Activated CD4-positive, alpha-beta memory T cell treated with anti-CD3 and anti-CD28 coated beads for 36 hours (primary cell): ENCODE measurements around the gene NCOA1. TPM values are rescaled to one million over a fixed set of nuclear protein-coding genes. Genes with fewer than 3 reads are reported as not detected.
"Not testable (repeated sequence)": the region's sequence is repeated elsewhere in the genome, so short reads cannot be mapped to it uniquely, and the experiment has no call there.

Experiments
- CTCF ChIA-PET: fragments of 350-600 bp; sonication (Branson Sonifier 250); formaldehyde crosslinking; loops from one replicate; lab custom pipeline; 2021; ENCODE audit warnings: antibody characterized with exemption, inconsistent platforms; lab: Charles Lee
- POLR2A ChIA-PET: fragments of 350-600 bp; sonication (Branson Sonifier 250); formaldehyde crosslinking; loops from one replicate; lab custom pipeline; 2021; ENCODE audit warnings: antibody characterized with exemption; lab: Charles Lee
- DNase-seq: peaks from one replicate; pipeline ENCODE4 v3.0.0-alpha.2; 2020
- H3K27ac Mint-ChIP-seq: one replicate; pipeline ENCODE4 v1.8.0; 2021; ENCODE audit warnings: mixed read lengths
- H3K27me3 Mint-ChIP-seq: one replicate; pipeline ENCODE4 v1.8.0; 2021; ENCODE audit warnings: mixed read lengths
- H3K36me3 Mint-ChIP-seq: one replicate; pipeline ENCODE4 v1.8.0; 2021; ENCODE audit warnings: mixed read lengths
- H3K4me1 Mint-ChIP-seq: one replicate; pipeline ENCODE4 v1.8.0; 2021; ENCODE audit warnings: low read depth, mixed read lengths
- H3K4me3 Mint-ChIP-seq: one replicate; pipeline ENCODE4 v1.8.0; 2021; ENCODE audit warnings: mild to moderate bottlenecking, mixed read lengths
- H3K9me3 Mint-ChIP-seq: one replicate; pipeline ENCODE4 v1.8.0; 2021; ENCODE audit warnings: mixed read lengths
- intact Hi-C: fragments of 100-400 bp; cut with micrococcal nuclease; formaldehyde crosslinking; loops from one replicate; pipeline ENCODE4 v1.15.1; 2023
- total RNA-seq, 2 experiments: library from RNA; stranded (reverse); gene quantifications; one replicate each; pipeline ENCODE4 v1.2.3, GENCODE V29; 2021

NCOA1 gene
- total RNA-seq, 2 experiments from 2014 or later: 21.3 to 24.0 TPM

DNA sequence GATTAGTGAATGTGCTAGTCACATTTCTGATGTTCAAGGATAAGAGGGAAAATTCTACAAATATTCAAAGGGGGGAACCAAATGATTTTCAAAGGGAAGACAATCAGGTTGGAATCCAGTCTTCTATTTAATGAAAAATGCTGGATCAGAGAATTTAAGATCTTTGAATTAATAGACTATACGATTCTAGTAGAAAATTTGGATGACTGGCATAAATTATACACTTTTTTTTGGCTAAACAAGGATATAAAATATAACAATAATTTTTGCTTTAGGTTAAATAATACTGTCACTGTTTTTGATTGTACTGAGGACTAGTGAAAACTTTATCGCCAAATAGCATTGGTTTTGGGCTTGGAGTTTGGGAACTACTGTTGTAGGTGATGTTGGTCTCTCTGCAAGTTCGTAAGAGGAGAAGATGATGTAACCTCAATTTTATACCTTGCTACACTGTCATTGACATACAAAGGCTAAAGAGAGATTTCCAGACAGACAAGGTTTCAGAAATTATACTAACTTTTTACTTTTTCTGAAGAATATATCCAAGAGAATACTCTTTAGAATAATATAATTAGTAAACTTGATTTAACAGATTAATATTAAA, 51.3 kb downstream of the NCOA1 start:
- DNase-seq: no peak
- H3K9me3 Mint-ChIP-seq: peaks cover 27% of the 10 kb centered on the region
- POLR2A ChIA-PET: no interaction called here
- intact Hi-C loops: no loop called here
- no peak overlapping the region for H3K27ac Mint-ChIP-seq
- no peak overlapping the region for H3K4me3 Mint-ChIP-seq
- H3K36me3 Mint-ChIP-seq: peaks cover 16% of the 10 kb centered on the region
- CTCF ChIA-PET: no interaction called here
- peaks cover 28% of the 10 kb centered on the region for H3K4me1 Mint-ChIP-seq
- H3K27me3 Mint-ChIP-seq: no peaks in the 10 kb centered on the region

DNA sequence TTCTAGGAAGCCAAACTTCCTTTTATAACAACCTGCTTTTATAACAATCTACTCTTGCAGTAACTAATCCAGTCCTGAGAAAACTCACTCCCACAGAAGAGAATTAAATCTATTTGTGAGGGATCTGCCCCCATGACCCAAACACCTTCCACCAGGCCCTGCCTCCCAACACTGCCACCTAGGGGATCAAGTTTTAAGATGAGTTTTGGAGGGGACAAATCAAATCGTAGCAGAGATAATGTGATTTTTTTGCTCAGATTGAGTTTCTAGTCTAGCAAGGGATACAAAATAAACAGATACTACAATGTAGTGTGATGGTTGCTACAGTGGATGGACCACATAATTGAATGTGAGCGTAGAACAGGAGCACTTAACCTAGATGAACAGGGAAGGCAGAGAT, 52.2 kb downstream of the NCOA1 start:
- peaks cover 28% of the 10 kb centered on the region for H3K9me3 Mint-ChIP-seq
- intact Hi-C loops: loop anchor here (1.0 kb wide), 1 partner anchor 122 kb away; no protein-coding TSS in a partner anchor
- no peaks in the 10 kb centered on the region for H3K27me3 Mint-ChIP-seq
- H3K4me3 Mint-ChIP-seq: no peak overlapping the region
- no peak overlapping the region for H3K27ac Mint-ChIP-seq
- ChIA-PET POLR2A (no interaction called here), CTCF (no interaction called here)
- DNase-seq: no peak
- peaks cover 27% of the 10 kb centered on the region for H3K4me1 Mint-ChIP-seq
- peaks cover 17% of the 10 kb centered on the region for H3K36me3 Mint-ChIP-seq

DNA sequence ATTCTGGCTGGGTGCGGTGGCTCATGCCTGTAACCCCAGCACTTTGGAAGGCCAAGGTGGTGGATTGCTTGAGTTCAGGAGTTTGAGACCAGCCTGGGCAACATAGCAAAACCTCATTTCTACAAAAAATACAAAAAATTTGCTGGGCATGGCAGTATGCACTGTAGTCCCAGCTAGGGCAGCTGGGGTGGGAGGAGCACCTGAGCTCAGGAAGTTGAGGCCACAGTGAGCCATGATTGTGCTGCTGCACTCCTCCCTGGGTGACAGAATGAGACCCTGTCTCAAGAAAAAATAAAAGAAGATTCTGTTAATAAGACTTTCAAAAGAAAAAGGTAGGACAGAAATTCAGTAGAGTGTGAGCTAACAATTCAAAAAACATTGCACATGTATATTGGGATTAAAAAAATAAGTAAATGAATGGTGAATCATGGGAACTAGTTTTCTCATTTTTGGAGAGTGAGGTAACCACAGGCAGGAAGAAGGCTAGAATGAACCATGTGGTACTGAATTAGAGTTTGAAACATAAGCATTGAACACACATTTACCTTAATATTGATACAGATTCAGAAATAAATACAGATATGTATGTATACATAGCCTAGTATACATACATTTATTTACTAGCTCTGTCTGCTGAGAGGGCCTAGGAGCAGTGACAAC, 53.5 kb downstream of the NCOA1 start:
- Mint-ChIP-seq H3K27ac (no peak overlapping the region), H3K36me3 (peaks cover 28% of the 10 kb centered on the region), H3K4me1 (peaks cover 25% of the 10 kb centered on the region), H3K27me3 (no peaks in the 10 kb centered on the region), H3K4me3 (no peak overlapping the region), H3K9me3 (peaks cover 38% of the 10 kb centered on the region)
- POLR2A ChIA-PET: no interaction called here
- DNase-seq: no peak
- CTCF ChIA-PET: interaction anchor here (1.0 kb wide), 1 partner anchor 36 kb away, joined by 3 read pairs; no protein-coding TSS in a partner anchor
- intact Hi-C loops: loop anchor here (2.0 kb wide), 1 partner anchor 22 kb away; no protein-coding TSS in a partner anchor

DNA sequence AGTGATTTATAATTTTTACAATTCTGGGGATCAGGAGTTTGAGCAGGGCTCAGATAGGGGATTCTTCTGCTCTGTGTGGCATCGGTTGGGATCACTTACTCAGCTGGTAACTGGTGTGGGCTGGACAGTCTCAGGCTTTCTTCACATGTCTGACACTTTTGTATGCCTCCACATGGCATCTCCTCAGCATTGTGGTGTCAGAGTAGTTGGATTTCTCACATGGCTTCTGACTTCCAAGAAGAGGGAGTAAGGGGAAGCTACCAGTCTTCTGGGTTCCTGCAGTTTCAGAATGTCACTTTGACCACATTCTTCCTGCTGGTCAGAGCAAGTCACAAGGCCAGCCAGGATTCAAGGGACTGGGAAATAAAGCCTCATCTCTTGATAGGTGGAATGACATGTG, 55.6 kb downstream of the NCOA1 start:
- peaks cover 33% of the 10 kb centered on the region for H3K4me1 Mint-ChIP-seq
- H3K9me3 Mint-ChIP-seq: peaks cover 40% of the 10 kb centered on the region
- H3K4me3 Mint-ChIP-seq: no peak overlapping the region
- POLR2A ChIA-PET: no interaction called here
- CTCF ChIA-PET: no interaction called here
- DNase-seq: no peak
- intact Hi-C loops: no loop called here
- no peaks in the 10 kb centered on the region for H3K27me3 Mint-ChIP-seq
- peaks cover 27% of the 10 kb centered on the region for H3K36me3 Mint-ChIP-seq
- no peak overlapping the region for H3K27ac Mint-ChIP-seq

DNA sequence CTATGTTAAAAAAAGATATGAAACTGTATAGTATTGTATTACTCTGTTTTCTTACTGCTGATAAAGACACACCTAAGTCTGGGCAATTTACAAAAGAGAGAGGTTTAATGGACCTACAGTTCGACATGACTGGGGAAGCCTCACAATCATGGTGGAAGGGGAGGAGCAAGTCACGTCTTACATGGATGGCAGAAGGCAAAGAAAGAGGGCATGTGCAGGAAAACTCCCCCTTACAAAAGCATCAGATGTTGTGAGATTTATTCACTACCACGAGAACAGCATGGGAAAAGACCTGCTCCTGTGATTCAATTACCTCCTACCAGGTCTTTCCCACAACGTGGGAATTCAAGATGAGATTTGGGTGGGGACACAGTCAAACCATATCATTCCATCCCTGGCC, 57.0 kb downstream of the NCOA1 start:
- Mint-ChIP-seq H3K9me3 (peaks cover 32% of the 10 kb centered on the region), H3K36me3 (peaks cover 25% of the 10 kb centered on the region), H3K4me1 (peaks cover 35% of the 10 kb centered on the region), H3K27me3 (no peaks in the 10 kb centered on the region), H3K27ac (no peak overlapping the region), H3K4me3 (no peak overlapping the region)
- POLR2A ChIA-PET: no interaction called here
- CTCF ChIA-PET: interaction anchor here (0.7 kb wide), 1 partner anchor 127 kb away, joined by 5 read pairs; no protein-coding TSS in a partner anchor
- no peak for DNase-seq
- intact Hi-C loops: no loop called here

DNA sequence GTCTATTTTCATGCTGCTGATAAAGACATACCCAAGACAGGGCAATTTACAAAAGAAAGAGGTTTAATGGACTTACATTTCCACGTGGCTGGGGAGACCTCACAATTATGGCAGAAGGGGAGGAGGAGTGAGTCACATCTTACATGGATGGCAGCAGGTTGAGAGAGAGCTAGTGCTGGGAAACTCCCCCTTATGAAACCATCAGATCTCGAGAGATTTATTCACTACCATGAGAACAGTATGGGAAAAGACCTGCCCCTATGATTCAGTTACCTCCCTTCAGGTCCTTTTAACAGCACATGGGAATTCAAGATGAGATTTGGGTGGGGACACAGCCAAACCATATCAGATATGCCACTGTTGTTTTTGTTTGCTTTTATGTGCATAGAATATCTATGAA, 59.2 kb downstream of the NCOA1 start:
- H3K4me1 Mint-ChIP-seq: peaks cover 17% of the 10 kb centered on the region
- H3K4me3 Mint-ChIP-seq, CTCF ChIA-PET, DNase-seq, H3K27ac Mint-ChIP-seq, intact Hi-C loops, POLR2A ChIA-PET, H3K27me3 Mint-ChIP-seq: not testable (repeated sequence)
- H3K36me3 Mint-ChIP-seq: peaks cover 30% of the 10 kb centered on the region
- peaks cover 28% of the 10 kb centered on the region for H3K9me3 Mint-ChIP-seq

DNA sequence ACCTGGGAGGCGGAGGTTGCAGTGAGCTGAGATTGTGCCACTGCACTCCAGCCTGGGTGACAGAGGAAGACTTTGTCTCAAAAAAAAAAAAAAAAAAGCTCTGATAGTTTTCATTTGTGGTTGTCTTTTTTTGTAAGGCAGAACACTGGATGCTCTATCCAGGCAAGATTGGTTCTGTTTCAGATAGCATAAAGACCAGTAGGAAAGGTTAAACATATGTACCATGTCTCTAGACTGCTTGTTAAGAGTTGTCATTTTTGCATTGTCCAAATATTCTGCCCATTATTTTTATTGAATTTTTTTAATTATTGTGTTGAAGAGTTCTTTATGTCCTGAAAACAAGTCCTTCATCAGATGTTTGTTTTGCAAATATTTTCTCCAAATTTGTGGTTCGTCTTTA, 60.0 kb downstream of the NCOA1 start:
- Mint-ChIP-seq H3K9me3 (peaks cover 31% of the 10 kb centered on the region), H3K4me3 (no peak overlapping the region), H3K36me3 (peaks cover 36% of the 10 kb centered on the region), H3K27ac (no peak overlapping the region), H3K27me3 (no peaks in the 10 kb centered on the region), H3K4me1 (peaks cover 17% of the 10 kb centered on the region)
- POLR2A ChIA-PET: no interaction called here
- no peak for DNase-seq
- intact Hi-C loops: no loop called here
- CTCF ChIA-PET: no interaction called here

DNA sequence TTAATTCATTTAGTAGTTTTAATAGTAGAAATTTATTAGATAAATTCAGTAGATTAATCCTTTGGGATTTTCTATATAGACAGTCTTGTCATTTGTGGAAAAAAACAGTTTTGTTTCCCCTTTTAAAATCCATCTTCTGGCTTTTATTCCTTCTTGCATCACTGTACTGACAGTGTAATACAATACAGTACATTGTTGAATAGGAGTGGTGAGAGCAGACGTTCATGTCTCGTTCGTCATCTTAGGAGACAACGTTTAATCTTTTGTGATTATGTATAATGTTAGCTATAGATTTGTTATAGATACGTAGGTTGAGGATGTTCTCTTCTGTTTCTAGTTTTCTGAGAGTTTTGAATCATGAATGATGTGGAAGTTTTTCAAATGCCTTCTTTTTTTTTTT, 61.8 kb downstream of the NCOA1 start:
- Mint-ChIP-seq H3K9me3 (peaks cover 38% of the 10 kb centered on the region), H3K4me3 (no peak overlapping the region), H3K36me3 (peaks cover 48% of the 10 kb centered on the region), H3K27me3 (no peaks in the 10 kb centered on the region), H3K4me1 (peaks cover 14% of the 10 kb centered on the region), H3K27ac (no peak overlapping the region)
- DNase-seq: no peak
- ChIA-PET POLR2A (no interaction called here), CTCF (interaction anchor here (0.6 kb wide), 1 partner anchor 102 kb away, joined by 3 read pairs; no protein-coding TSS in a partner anchor)
- intact Hi-C loops: no loop called here

DNA sequence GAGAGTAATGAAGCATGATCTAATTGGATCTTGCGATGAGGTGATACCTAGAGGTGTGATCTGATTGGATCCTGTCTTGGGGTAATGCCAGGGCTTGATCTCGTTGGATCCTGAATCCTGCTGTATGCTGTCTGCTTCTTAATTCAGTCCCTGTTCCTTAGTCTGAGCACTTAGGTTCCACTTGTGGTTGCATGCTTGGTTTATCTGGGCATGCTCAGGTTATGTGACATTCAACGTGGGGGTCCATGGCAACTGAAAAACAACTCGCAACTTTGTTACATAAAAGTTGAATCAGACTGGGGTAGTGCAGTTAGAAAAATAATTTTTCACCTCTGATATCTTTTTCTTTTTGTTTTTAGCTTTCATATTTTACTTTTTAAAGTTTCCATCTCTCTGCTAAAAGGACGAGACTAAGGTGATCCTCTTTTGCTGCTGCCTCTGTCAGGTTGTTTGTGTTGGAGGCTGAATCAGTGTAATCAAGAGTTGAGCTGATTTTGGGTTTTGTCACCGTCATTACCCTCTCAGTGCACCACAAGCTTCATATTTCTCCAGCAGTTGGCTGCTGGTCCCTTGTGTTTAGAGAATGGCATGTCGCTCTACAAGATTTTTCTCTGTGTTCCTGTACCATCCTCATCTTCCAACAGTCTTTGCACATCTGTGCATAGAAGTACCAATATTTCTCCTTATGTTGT, 67.9 kb downstream of the NCOA1 start:
- intact Hi-C loops: no loop called here
- Mint-ChIP-seq H3K36me3 (peaks cover 35% of the 10 kb centered on the region), H3K4me3 (no peak overlapping the region), H3K27me3 (no peaks in the 10 kb centered on the region), H3K9me3 (peaks cover 20% of the 10 kb centered on the region), H3K4me1 (peaks cover 16% of the 10 kb centered on the region), H3K27ac (no peak overlapping the region)
- ChIA-PET CTCF (no interaction called here), POLR2A (no interaction called here)
- DNase-seq: no peak

DNA sequence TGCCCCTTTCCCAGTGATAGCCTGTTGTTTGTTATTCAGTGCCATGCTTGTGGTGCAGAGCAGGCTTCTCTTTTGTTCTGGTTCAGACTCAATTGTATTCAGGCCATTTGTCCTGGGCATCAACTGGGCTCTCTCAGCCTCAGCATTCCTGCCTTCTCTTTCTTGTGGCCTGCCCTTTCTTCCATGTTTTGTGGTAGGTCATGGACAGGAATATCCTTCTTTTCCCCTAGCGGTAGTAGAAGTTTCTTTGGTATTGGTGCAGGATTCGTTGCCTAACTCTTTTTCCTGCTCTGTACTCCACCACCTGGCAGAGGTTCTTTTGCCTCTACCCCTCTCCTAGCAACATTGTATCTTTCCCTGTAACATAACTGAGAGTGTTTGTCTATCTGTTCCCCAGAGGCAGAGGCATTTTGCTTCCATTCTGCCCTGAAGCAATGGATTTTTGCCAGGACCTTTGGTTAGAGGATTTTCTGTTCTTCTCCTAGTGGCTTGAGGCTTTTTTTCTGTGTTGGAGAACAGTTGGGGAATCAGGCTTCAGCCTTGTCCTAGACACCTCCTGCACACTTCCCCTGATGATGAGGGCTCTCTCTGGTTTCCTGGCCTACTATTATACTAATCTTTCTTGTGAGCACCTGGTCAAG, 68.5 kb downstream of the NCOA1 start:
- Mint-ChIP-seq H3K27ac (no peak overlapping the region), H3K9me3 (peaks cover 17% of the 10 kb centered on the region), H3K27me3 (no peaks in the 10 kb centered on the region), H3K36me3 (peaks cover 34% of the 10 kb centered on the region), H3K4me3 (no peak overlapping the region), H3K4me1 (peaks cover 19% of the 10 kb centered on the region)
- intact Hi-C loops: no loop called here
- CTCF ChIA-PET: no interaction called here
- no peak for DNase-seq
- POLR2A ChIA-PET: interaction anchor here (0.5 kb wide), 1 partner anchor 644 kb away, joined by 5 read pairs; no protein-coding TSS in a partner anchor

DNA sequence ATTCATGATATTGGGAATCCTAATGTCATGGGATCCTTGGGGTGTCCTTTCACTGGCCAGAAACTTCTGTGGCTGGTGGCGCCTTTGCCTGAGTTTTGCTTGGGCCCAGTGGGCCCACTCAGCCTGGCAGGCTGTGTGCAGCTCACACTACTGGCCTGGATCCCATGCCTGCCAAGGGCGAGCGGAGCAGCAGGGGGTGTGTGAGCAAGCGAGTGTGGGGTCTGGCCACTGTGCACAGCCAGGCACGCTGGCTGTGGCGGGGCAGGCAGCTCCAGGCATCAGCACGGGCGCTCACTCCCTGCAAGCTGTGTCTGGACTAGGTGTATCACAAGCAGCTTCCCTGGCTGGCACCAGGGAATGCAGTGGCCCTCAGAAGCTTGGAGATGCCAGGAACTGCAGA, 74.5 kb downstream of the NCOA1 start:
- Mint-ChIP-seq H3K36me3 (peaks cover 27% of the 10 kb centered on the region), H3K9me3 (peaks cover 11% of the 10 kb centered on the region), H3K4me3 (no peak overlapping the region), H3K4me1 (peaks cover 26% of the 10 kb centered on the region), H3K27ac (no peak overlapping the region), H3K27me3 (no peaks in the 10 kb centered on the region)
- intact Hi-C loops: no loop called here
- POLR2A ChIA-PET: no interaction called here
- CTCF ChIA-PET: no interaction called here
- no peak for DNase-seq

DNA sequence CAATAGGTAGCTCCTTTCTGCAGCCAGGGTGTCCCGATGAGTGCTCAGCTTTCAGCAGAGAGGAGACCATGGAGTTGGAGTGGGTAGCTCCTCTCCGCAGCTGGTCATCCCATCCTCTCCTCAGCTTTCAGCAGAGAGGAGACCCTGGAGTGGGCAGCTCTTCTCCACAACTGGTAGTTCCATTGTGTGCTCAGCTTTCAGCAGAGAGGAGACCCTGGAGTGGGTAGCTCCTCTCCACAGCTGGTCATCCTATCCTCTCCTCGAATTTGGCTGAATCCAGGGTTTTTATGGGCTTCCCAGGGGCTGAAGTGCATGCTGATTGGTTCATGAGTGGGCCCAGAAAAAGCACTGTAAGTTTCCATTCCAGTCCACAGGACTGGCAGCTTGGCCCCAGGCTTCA, 75.2 kb downstream of the NCOA1 start:
- DNase-seq: no peak
- POLR2A ChIA-PET: no interaction called here

More for the DNA sequence above, 75.2 kb downstream of the NCOA1 start:
- no peak overlapping the region for H3K27ac Mint-ChIP-seq
- H3K27me3 Mint-ChIP-seq: no peaks in the 10 kb centered on the region
- peaks cover 27% of the 10 kb centered on the region for H3K36me3 Mint-ChIP-seq
- peaks cover 28% of the 10 kb centered on the region for H3K4me1 Mint-ChIP-seq
- H3K9me3 Mint-ChIP-seq: peaks cover 11% of the 10 kb centered on the region
- CTCF ChIA-PET: no interaction called here
- no peak overlapping the region for H3K4me3 Mint-ChIP-seq
- intact Hi-C loops: no loop called here
